Coronary artery (tissue), 2 donors: Measurements from ENCODE around the gene PLD5.

Experiments used
- DNase-seq: peaks from one replicate; pipeline ENCODE4 v3.0.0-alpha.2; 2017; ENCODE audit warnings: low spot score
- H3K27ac ChIP-seq, 2 donors: fragments of 200-600 bp; sonication (generic); one replicate each; pipeline ENCODE4 v1.5.1; 2016 to 2019
- H3K4me3 ChIP-seq: fragments of 200-600 bp; sonication (generic); 2 replicates; pipeline ENCODE4 v1.5.1; 2016; ENCODE audit warnings: mild to moderate bottlenecking, moderate library complexity
- CTCF ChIP-seq: fragments of 200-600 bp; sonication (generic); IDR thresholded peaks from one replicate; pipeline ENCODE4 v1.5.1; 2019; ENCODE audit warnings: antibody characterized with exemption

The PLD5 gene

DNA sequence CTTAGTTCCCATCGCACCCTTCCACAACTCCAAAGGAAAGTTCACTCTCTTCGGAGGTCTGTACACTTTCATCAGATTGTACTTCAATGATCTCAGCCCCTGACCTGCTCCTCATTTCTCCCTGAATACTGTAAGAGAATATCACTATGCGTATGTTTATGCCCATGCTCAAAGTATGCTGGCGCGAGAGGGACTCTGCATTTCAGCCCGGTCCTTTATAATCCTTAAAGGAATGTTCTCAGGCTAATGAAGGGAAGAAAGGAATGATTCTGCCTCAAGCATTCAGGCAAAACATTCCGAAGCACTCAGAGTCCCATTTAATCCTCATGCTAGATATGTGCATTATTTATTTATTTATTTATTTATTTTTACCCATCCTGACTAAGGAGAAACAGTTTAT is 76.8 kb downstream of the PLD5 start:
- no peak for DNase-seq
- no peak for TF ChIP-seq CTCF
- Histone ChIP-seq H3K27ac (no peak overlapping the region), H3K4me3 (no peak overlapping the region)

- TF ChIP-seq CTCF, result no peak
- DNase-seq, result no peak
- Histone ChIP-seq H3K4me3 (no peak overlapping the region), H3K27ac (no peak overlapping the region)
These were observed 83.7 kb downstream of the PLD5 start for GRCh38 chr1:242440757-242441156.

- H3K4me3 ChIP-seq, result no peak overlapping the region
- no peak overlapping the region for H3K27ac ChIP-seq
- DNase-seq, result no peak
- no peak for TF ChIP-seq CTCF
These were observed 89.3 kb downstream of the PLD5 start for GRCh38 chr1:242435200-242435599.

GRCh38 chr1:242432491-242433095 is 91.9 kb downstream of the PLD5 start:
- DNase-seq, result no peak
- Histone ChIP-seq H3K27ac (no peak overlapping the region), H3K4me3 (no peak overlapping the region)
- no peak for TF ChIP-seq CTCF

DNA sequence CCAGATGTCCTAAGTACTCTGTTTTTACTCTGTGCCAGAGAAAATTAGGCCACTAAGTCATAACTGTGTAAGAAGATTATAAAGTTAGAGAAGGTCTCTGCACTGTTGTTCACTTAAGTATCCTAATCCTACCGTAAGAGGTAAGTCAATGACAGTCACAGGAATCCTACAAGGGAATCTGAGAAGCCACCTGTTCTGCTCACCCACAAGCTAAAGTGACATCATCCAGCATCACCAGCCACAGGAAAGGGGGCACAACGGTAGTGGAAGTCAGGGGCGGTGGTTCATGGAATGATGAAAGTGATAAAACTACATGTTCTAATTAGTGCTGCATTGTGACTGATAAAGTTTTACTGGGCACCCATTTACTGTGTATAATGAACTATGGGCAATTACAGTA is 92.7 kb downstream of the PLD5 start:
- no peak for TF ChIP-seq CTCF
- Histone ChIP-seq H3K27ac (no peak overlapping the region), H3K4me3 (no peak overlapping the region)
- DNase-seq, result no peak

- DNase-seq, result no peak
- H3K27ac ChIP-seq, result no peak overlapping the region
- no peak overlapping the region for H3K4me3 ChIP-seq
- TF ChIP-seq CTCF, result no peak
These were observed 93.5 kb downstream of the PLD5 start for GRCh38 chr1:242430956-242431355.

DNA sequence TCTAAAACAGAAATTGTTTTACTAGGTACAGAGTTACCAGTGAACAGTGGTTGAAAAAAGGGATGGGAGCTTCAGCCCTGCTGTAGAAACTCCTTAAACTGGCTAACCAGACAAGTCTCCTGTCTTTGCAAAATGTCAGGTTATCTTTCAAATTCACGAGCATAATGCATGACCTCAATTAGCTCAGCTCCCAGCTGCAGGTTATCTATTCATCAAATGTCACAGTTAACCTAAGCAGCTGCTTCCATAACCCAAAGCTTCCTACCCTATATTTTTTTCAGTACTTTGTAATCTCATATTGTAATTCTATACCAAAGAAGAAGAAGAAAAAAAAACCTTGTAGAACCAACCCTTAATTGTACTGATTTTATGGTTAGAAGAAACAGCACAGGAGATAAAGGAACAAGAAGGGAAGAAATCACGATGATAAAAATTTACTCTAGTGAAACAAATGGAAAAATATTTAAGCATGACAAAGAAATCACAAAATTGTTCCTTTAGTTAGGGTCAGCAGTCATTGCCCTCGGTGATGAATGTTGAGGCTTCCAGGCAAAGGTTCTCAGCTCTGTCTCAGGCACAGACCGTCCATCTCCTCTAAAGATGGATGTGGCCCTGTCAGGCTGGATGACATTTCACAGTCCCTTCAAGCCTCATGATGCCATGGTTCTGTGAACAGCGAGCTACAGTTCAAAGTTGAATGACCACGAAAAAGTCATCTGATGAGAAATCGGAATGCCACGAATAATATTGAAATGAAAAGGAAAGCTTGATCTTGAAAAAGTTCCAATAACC is 95.9 kb downstream of the PLD5 start:
- DNase-seq, result no peak
- no peak for TF ChIP-seq CTCF
- no peak overlapping the region for H3K27ac ChIP-seq
- H3K4me3 ChIP-seq, result no peak overlapping the region
